Liver (tissue), 3 donors: Measurements from ENCODE around the gene SFXN5.

ENCODE experiments used
- ATF3 ChIP-seq: IDR thresholded peaks from 2 replicates; pipeline ENCODE4 v1.6.1; 2016; ENCODE audit warnings: antibody characterized with exemption
- CTCF ChIP-seq: fragments of 150-350 bp; IDR thresholded peaks from 2 replicates; pipeline ENCODE4 v1.5.1; 2017; ENCODE audit warnings: improper control_type of control experiment, low read depth, low read length; ENCODE audit not compliant: missing input control
- EGR1 ChIP-seq, 2 donors: IDR thresholded peaks; 2 replicates each; pipeline ENCODE4 v1.6.1; 2016 to 2018; ENCODE audit warnings: antibody characterized with exemption in 2 of 2, low read depth in 2 of 2
- JUND ChIP-seq, 2 donors: IDR thresholded peaks; 2 replicates each; pipeline ENCODE4 v1.6.1; 2016; ENCODE audit warnings: antibody characterized with exemption in 2 of 2
- MAX ChIP-seq: IDR thresholded peaks from 2 replicates; pipeline ENCODE4 v1.6.1; 2016; ENCODE audit warnings: antibody characterized with exemption
- REST ChIP-seq: IDR thresholded peaks from 2 replicates; pipeline ENCODE4 v1.6.1; 2016; ENCODE audit warnings: antibody characterized with exemption, mild to moderate bottlenecking
- SP1 ChIP-seq: IDR thresholded peaks from 2 replicates; pipeline ENCODE4 v1.6.1; 2018; ENCODE audit warnings: antibody characterized with exemption, mild to moderate bottlenecking
- TAF1 ChIP-seq: conservative IDR thresholded peaks from 2 replicates; pipeline ENCODE4 v1.6.1; 2016; ENCODE audit warnings: antibody characterized with exemption, mild to moderate bottlenecking
- YY1 ChIP-seq: IDR thresholded peaks from 2 replicates; pipeline ENCODE4 v1.6.1; 2016; ENCODE audit warnings: antibody characterized with exemption, mild to moderate bottlenecking
- ZBTB33 ChIP-seq: IDR thresholded peaks from 2 replicates; pipeline ENCODE4 v1.6.1; 2016; ENCODE audit warnings: antibody characterized with exemption
- donor health status: healthy.
- donor health status: healthy.

GRCh38 chr2:72900191-72900825, 171.2 kb downstream of the SFXN5 start:
- no peak for TF ChIP-seq CTCF
- no peak for TF ChIP-seq ATF3
- no peak for TF ChIP-seq YY1
- TF ChIP-seq EGR1 (IDR thresholded peaks at IDR 0.05; ENCODE audit: low read depth in 2 of 2) = no peak
- no peak for TF ChIP-seq REST
- TF ChIP-seq SP1 = no peak
- TF ChIP-seq TAF1 = no peak
- TF ChIP-seq JUND (IDR thresholded peaks at IDR 0.05) = no peak
- no peak for TF ChIP-seq MAX
- TF ChIP-seq ZBTB33 = no peak
